Neural crest cell (in vitro differentiated cells): ENCODE measurements around the gene ABCC6. TPM values are rescaled to one million over a fixed set of nuclear protein-coding genes. Genes with fewer than 3 reads are reported as not detected.
"Not testable (repeated sequence)": the region's sequence is repeated elsewhere in the genome, so short reads cannot be mapped to it uniquely, and the experiment has no call there.

Source experiments
- DNase-seq: peaks from one replicate; pipeline ENCODE4 v3.0.0; 2021; ENCODE audit warnings: low read depth, mixed read lengths, low spot score
- H3K27ac Mint-ChIP-seq: one replicate; pipeline ENCODE4 v1.8.0; 2021; ENCODE audit warnings: mild to moderate bottlenecking, mixed read lengths; ENCODE audit not compliant: unreplicated experiment
- H3K27me3 Mint-ChIP-seq: 2 replicates; pipeline ENCODE4 v1.8.0; 2021; ENCODE audit warnings: low read depth, mild to moderate bottlenecking, mixed read lengths
- H3K36me3 Mint-ChIP-seq: 2 replicates; pipeline ENCODE4 v1.8.0; 2021; ENCODE audit warnings: low read depth, mild to moderate bottlenecking, mixed read lengths
- H3K4me1 Mint-ChIP-seq: 2 replicates; pipeline ENCODE4 v1.8.0; 2021; ENCODE audit warnings: mixed read lengths
- H3K4me3 Mint-ChIP-seq: one replicate; pipeline ENCODE4 v1.8.0; 2021; ENCODE audit warnings: mild to moderate bottlenecking, mixed read lengths
- H3K9me3 Mint-ChIP-seq: 2 replicates; pipeline ENCODE4 v1.8.0; 2021; ENCODE audit warnings: mixed read lengths
- total RNA-seq: library from RNA; stranded (reverse); gene quantifications from 2 replicates; pipeline ENCODE4 v1.2.1, GENCODE V29; 2021
- TF ChIP-seq, protein P1 (sequence below): fragments of 200-600 bp; sonication (generic); conservative IDR thresholded peaks from 2 replicates; pipeline ENCODE4 v1.5.0; 2021; ENCODE audit warnings: antibody characterized with exemption, mild to moderate bottlenecking

ABCC6 gene
- total RNA-seq, 1 donor from 2014 or later, result 2.2 TPM

DNA sequence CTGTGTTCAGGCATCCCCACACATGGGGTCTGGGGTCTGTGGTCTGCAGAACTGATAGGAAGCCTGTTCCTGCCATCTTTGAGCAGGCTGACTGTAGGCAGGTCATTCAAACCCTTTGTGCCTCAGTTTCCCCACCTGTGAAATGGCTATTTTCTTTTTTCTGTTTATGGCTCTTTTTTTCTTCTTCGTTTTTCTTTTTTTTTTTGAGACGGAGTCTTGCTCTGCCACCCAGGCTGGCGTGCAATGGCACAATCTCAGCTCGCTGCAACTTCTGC, 72.5 kb downstream of the ABCC6 start:
- Mint-ChIP-seq H3K27me3 (peaks cover 3% of the 10 kb centered on the region), H3K36me3 (no peaks in the 10 kb centered on the region), H3K4me1 (no peaks in the 10 kb centered on the region), H3K9me3 (no peaks in the 10 kb centered on the region), H3K27ac (no peak overlapping the region), H3K4me3 (no peak overlapping the region)
- TF ChIP-seq, protein P1, sequence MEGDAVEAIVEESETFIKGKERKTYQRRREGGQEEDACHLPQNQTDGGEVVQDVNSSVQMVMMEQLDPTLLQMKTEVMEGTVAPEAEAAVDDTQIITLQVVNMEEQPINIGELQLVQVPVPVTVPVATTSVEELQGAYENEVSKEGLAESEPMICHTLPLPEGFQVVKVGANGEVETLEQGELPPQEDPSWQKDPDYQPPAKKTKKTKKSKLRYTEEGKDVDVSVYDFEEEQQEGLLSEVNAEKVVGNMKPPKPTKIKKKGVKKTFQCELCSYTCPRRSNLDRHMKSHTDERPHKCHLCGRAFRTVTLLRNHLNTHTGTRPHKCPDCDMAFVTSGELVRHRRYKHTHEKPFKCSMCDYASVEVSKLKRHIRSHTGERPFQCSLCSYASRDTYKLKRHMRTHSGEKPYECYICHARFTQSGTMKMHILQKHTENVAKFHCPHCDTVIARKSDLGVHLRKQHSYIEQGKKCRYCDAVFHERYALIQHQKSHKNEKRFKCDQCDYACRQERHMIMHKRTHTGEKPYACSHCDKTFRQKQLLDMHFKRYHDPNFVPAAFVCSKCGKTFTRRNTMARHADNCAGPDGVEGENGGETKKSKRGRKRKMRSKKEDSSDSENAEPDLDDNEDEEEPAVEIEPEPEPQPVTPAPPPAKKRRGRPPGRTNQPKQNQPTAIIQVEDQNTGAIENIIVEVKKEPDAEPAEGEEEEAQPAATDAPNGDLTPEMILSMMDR, result no peak
- DNase-seq, result no peak

DNA sequence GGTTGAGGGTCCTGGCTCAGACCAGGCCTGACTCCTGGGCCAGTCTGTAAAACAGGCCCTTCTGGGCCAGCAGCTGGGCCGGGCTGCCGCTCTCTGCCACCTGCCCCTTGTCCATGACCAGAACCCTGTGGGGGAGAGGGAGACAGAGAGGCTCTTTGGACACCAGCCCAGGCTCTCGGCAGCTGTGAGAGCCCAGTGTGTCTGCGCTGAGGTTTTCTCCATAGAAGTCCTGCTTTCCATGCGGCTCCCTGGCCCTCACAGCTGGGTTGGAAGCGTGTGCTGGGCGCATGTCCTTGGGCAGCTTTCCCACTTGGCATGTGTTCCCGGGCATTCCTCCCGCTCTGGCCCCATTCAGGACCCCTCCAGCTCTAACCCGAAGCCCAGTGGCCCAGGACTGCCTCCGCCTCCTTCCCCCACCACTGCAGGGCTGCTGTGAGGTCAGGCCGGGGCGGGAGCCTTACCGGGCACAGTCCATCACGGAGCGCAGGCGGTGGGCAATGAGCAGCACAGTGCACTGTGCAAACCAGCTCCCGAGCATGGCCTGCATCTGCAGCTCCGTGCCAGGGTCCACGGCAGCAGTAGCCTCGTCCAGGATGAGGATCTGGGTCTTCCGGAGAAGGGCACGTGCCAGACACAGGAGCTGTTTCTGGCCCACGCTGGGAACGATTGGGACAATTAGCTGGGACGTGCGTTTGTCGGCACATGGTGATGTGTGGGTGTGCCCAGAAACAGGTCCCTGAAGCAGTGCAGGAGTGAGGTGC, 73.0 kb downstream of the ABCC6 start:
- DNase-seq, result no peak
- no peak overlapping the region for H3K27ac Mint-ChIP-seq
- no peaks in the 10 kb centered on the region for H3K9me3 Mint-ChIP-seq
- peaks cover 3% of the 10 kb centered on the region for H3K27me3 Mint-ChIP-seq
- H3K36me3 Mint-ChIP-seq, result no peaks in the 10 kb centered on the region
- no peak overlapping the region for H3K4me3 Mint-ChIP-seq
- TF ChIP-seq, protein P1, result no peak
- H3K4me1 Mint-ChIP-seq, result no peaks in the 10 kb centered on the region

DNA sequence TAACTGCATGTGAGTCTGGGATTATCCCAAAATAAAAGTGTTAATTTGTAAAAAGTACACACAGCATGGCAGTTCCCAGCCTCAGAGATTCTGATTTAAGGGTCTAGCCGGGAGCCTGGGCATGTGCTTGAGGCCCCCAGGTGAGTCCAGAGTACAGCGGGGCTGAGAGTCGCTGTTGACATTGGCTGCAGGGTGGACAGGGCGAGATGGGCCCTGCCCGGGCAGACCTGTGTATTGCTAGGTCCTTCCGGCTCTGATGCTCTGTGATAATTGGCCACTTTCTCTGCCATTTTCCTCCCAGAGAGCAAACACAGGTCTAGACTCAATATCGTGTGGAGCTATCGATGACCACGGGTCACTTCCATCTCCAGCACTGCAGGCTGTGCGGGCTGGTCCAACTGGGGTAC, 73.6 kb downstream of the ABCC6 start:
- Mint-ChIP-seq H3K4me1 (no peaks in the 10 kb centered on the region), H3K27me3 (no peaks in the 10 kb centered on the region), H3K36me3 (no peaks in the 10 kb centered on the region), H3K4me3 (no peak overlapping the region), H3K9me3 (no peaks in the 10 kb centered on the region), H3K27ac (no peak overlapping the region)
- no peak for DNase-seq
- TF ChIP-seq, protein P1, result no peak

DNA sequence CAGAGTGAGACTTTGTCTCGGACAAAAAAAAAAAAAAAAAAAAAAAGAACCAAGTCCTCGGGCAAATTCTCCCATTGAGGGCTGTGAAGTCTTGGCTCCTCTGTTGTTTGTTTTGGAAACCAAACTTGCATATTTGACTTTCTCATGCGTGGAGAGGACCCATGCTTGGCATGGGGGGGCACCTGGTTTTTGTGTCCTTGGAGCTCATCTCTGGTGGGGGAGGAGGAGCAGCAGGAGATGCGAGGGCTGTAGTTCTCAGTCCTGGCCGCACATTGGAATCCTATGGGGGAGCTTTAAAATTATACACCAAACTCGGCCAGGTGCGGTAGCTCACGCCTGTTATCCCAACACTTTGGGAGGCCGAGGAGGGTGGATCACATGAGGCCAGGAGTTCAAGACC, 74.5 kb downstream of the ABCC6 start:
- Mint-ChIP-seq H3K36me3 (no peaks in the 10 kb centered on the region), H3K4me1 (no peaks in the 10 kb centered on the region), H3K4me3 (no peak overlapping the region), H3K9me3 (no peaks in the 10 kb centered on the region), H3K27ac (no peak overlapping the region), H3K27me3 (no peaks in the 10 kb centered on the region)
- TF ChIP-seq, protein P1, result no peak
- DNase-seq, result no peak

DNA sequence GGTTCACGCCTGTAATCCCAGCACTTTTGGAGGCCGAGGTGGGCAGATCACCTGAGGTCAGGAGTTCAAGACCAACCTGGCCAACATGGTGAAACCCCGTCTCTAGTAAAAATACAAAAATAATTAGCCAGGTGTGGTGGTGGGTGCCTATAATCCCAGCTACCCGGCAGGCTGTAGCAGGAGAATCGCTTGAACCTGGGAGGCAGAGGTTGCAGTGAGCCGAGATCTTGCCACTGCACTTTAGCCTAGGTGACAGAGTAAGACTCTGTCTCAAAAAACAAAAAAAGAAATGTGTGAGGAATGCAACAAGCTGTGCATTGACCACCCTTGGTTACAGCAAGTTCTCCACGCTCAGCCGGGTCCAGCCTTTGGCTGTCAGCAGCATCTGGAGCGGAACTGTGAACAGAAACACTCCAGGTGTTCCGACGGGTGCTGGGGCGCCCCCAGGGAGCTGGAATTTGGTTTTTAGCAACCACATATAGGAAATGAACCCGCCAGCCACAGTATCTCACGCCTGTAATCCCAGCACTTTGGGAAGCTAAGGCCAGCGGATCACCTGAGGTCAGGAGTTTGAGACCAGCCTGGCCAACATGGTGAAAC, 75.2 kb downstream of the ABCC6 start:
- not testable (repeated sequence) for H3K4me1 Mint-ChIP-seq, H3K4me3 Mint-ChIP-seq, H3K27ac Mint-ChIP-seq, H3K36me3 Mint-ChIP-seq, H3K9me3 Mint-ChIP-seq, H3K27me3 Mint-ChIP-seq, DNase-seq

DNA sequence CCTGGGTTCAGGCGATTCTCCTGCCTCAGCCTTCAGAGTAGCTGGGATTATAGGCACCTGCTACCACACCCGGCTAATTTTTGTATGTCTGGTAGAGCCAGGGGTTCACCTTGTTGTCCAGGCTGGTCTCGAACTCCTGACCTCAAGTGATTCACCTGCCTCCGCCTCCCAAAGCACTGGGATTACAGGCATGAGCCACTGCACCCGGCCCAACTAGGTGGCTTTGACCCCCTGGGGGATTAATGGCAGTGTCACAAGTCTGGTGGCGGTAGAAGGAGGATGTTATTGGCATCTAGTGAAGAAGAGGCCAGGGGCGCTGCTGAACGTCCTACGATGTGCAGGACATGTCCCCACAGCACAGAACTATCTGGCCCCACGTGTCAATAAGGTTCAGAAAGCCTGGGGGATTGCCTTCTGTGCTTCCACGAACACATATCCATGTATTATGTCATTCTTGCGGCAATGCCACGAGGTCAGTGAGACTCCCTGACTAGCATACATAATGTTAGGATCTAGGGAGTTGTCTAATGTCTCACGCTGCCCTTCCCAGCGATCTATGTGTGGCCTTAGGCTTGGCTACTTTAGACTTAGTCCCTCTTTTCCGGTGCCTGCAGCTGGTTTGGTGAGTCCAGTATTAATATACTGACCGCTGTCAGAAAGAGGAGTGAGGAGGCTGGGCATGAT, 75.8 kb downstream of the ABCC6 start:
- Mint-ChIP-seq H3K36me3 (peaks cover 3% of the 10 kb centered on the region), H3K9me3 (no peaks in the 10 kb centered on the region), H3K4me3 (no peak overlapping the region), H3K27ac (no peak overlapping the region), H3K27me3 (no peaks in the 10 kb centered on the region), H3K4me1 (no peaks in the 10 kb centered on the region)
- DNase-seq, result no peak
- TF ChIP-seq, protein P1, result no peak
